GM21576 (cell line): ENCODE data around the gene CABCOCO1.

Experiments used
- ATAC-seq: cut with Tn5 transposase; IDR thresholded peaks from one replicate; pipeline ENCODE4 v1.9.1; 2021; ENCODE audit warnings: mild to moderate bottlenecking, moderate library complexity; ENCODE audit not compliant: unreplicated experiment

The CABCOCO1 gene

GRCh38 chr10:61662794-61663259 lies at the start of gene CABCOCO1:
CABCOCO1 (plus strand) TSS chr10:61662929; CDS start chr10:61662973, 44 bp downstream.
- ATAC-seq = no peak

GRCh38 chr10:61613665-61614064 lies 49.1 kb upstream of the CABCOCO1 start:
- no peak for ATAC-seq

- ATAC-seq = no peak
These were observed 46.1 kb upstream of the CABCOCO1 start for GRCh38 chr10:61616611-61617010.

- no peak for ATAC-seq
These were observed 45.5 kb upstream of the CABCOCO1 start for GRCh38 chr10:61617180-61617579.

GRCh38 chr10:61617586-61617985 lies 45.1 kb upstream of the CABCOCO1 start:
- no peak for ATAC-seq

- ATAC-seq = no peak
These were observed 44.3 kb upstream of the CABCOCO1 start for GRCh38 chr10:61618388-61618961.

GRCh38 chr10:61620506-61620905 lies 42.2 kb upstream of the CABCOCO1 start:
- no peak for ATAC-seq

- ATAC-seq = no peak
These were observed 41.1 kb upstream of the CABCOCO1 start for GRCh38 chr10:61621605-61622051.

GRCh38 chr10:61623161-61623560 lies 39.6 kb upstream of the CABCOCO1 start:
- no peak for ATAC-seq

- no peak for ATAC-seq
These were observed 36.5 kb upstream of the CABCOCO1 start for GRCh38 chr10:61626209-61626608.

- ATAC-seq = no peak
These were observed 35.5 kb upstream of the CABCOCO1 start for GRCh38 chr10:61627266-61627665.

GRCh38 chr10:61628151-61628874 lies 34.4 kb upstream of the CABCOCO1 start:
- no peak for ATAC-seq

- ATAC-seq = no peak
These were observed 33.7 kb upstream of the CABCOCO1 start for GRCh38 chr10:61628875-61629513.

GRCh38 chr10:61629576-61629975 lies 33.2 kb upstream of the CABCOCO1 start:
- no peak for ATAC-seq

GRCh38 chr10:61632057-61632670 lies 30.6 kb upstream of the CABCOCO1 start:
- no peak for ATAC-seq

- no peak for ATAC-seq
These were observed 29.1 kb upstream of the CABCOCO1 start for GRCh38 chr10:61633665-61634064.

GRCh38 chr10:61634746-61635145 lies 28.0 kb upstream of the CABCOCO1 start:
- ATAC-seq = no peak

- ATAC-seq = no peak
These were observed 27.3 kb upstream of the CABCOCO1 start for GRCh38 chr10:61635471-61635870.

GRCh38 chr10:61635932-61636331 lies 26.8 kb upstream of the CABCOCO1 start:
- ATAC-seq = no peak

- ATAC-seq = no peak
These were observed 22.8 kb upstream of the CABCOCO1 start for GRCh38 chr10:61639952-61640351.

- no peak for ATAC-seq
These were observed 21.9 kb upstream of the CABCOCO1 start for GRCh38 chr10:61640856-61641255.
